ENCODE measurements around the gene TBC1D22B. TPM values are rescaled to one million over a fixed set of nuclear protein-coding genes. Genes with fewer than 3 reads are reported as not detected.

TBC1D22B gene
- total and polyA plus RNA-seq, 2 experiments from 2014 or later: 9.1 to 19.9 TPM

GRCh38 chr6:37221585-37222124 lies 35.9 kb upstream of the TBC1D22B start:
- peak overlapping the region; percentile 70 for H3K4me3 ChIP-seq
- no peaks in the 10 kb centered on the region for H3K79me2 ChIP-seq (replicated peaks; ENCODE audit: insufficient read depth)
- ATAC-seq: peak; percentile 24; the same call in 2 of the 3 replicates
- Mint-ChIP-seq H3K27me3 (ENCODE audit: insufficient read depth, low read depth, poor library complexity) (no peaks in the 10 kb centered on the region), H3K4me1 (peaks cover 10% of the 10 kb centered on the region), H3K9me3 (no peaks in the 10 kb centered on the region), H3K36me3 (ENCODE audit: low read depth) (no peaks in the 10 kb centered on the region), H3K4me3 (peak overlapping the region; percentile 88), H3K27ac (peak overlapping the region; percentile 68; the same call in 1 of the 2 replicates)
- TF ChIP-seq ZNF462 (CRISPR knock-in tag; IDR thresholded peaks at IDR 0.05): no peak; the same call in 1 of the 2 replicates
- TF ChIP-seq JUNB (IDR thresholded peaks at IDR 0.05; ENCODE audit: unreplicated experiment): no peak
- peak overlapping the region; percentile 90 for H3K4me2 ChIP-seq
- no peaks in the 10 kb centered on the region for H3K9me2 ChIP-seq (ENCODE audit: insufficient read depth)
- H3K27me3 ChIP-seq (ENCODE audit: insufficient read depth): no peaks in the 10 kb centered on the region
- peak overlapping the region; percentile 91 for H3K27ac ChIP-seq (ENCODE audit: low read depth)
- no peaks in the 10 kb centered on the region for H4K20me1 ChIP-seq (replicated peaks; ENCODE audit: insufficient read depth)
- H3K4me1 ChIP-seq (ENCODE audit: insufficient read depth): peaks cover 15% of the 10 kb centered on the region
- H3K36me3 ChIP-seq (ENCODE audit: insufficient read depth): no peaks in the 10 kb centered on the region
- peak overlapping the region; percentile 100 for H2AFZ ChIP-seq
- H3F3A ChIP-seq (replicated peaks; ENCODE audit: low read depth): peaks cover 16% of the 10 kb centered on the region
- no peak for DNase-seq (ENCODE audit: low spot score)

- ATAC-seq (peak; percentile 94), DNase-seq (ENCODE audit: low spot score) (peak; percentile 99)
- Mint-ChIP-seq H3K27ac (peak overlapping the region; percentile 68; the same call in 1 of the 2 replicates), H3K4me1 (peaks cover 10% of the 10 kb centered on the region), H3K9me3 (no peaks in the 10 kb centered on the region), H3K4me3 (peak overlapping the region; percentile 88), H3K36me3 (ENCODE audit: low read depth) (no peaks in the 10 kb centered on the region), H3K27me3 (ENCODE audit: insufficient read depth, low read depth, poor library complexity) (no peaks in the 10 kb centered on the region)
- no peaks in the 10 kb centered on the region for H3K36me3 ChIP-seq (ENCODE audit: insufficient read depth)
- H3F3A ChIP-seq (replicated peaks; ENCODE audit: low read depth): peaks cover 16% of the 10 kb centered on the region
- peak overlapping the region; percentile 90 for H3K4me2 ChIP-seq
- H3K4me1 ChIP-seq (ENCODE audit: insufficient read depth): peaks cover 15% of the 10 kb centered on the region
- no peaks in the 10 kb centered on the region for H3K9me2 ChIP-seq (ENCODE audit: insufficient read depth)
- no peaks in the 10 kb centered on the region for H4K20me1 ChIP-seq (replicated peaks; ENCODE audit: insufficient read depth)
- H3K27me3 ChIP-seq (ENCODE audit: insufficient read depth): no peaks in the 10 kb centered on the region
- peak overlapping the region; percentile 70 for H3K4me3 ChIP-seq
- H2AFZ ChIP-seq: peak overlapping the region; percentile 100
- H3K27ac ChIP-seq (ENCODE audit: low read depth): peak overlapping the region; percentile 91
- H3K79me2 ChIP-seq (replicated peaks; ENCODE audit: insufficient read depth): no peaks in the 10 kb centered on the region
- no peak for TF ChIP-seq REST (IDR thresholded peaks at IDR 0.05; ENCODE audit: unreplicated experiment)
- no peak for TF ChIP-seq CREB1 (CRISPR knock-in tag; IDR thresholded peaks at IDR 0.05; ENCODE audit: low read depth)
These were observed 35.2 kb upstream of the TBC1D22B start for GRCh38 chr6:37222125-37222967.
